SK-N-MC (cell line): ENCODE data around the gene HES4.

Experiments
- DNase-seq: peaks from one replicate; pipeline ENCODE4 v3.0.0-alpha.2; 2011; ENCODE audit warnings: low read depth, low spot score
- H3K27ac ChIP-seq: fragments of 200-600 bp; sonication (generic); 2 replicates; pipeline ENCODE4 v1.5.1; 2016; ENCODE audit warnings: mixed run types
- H3K36me3 ChIP-seq: fragments of 200-600 bp; sonication (generic); 2 replicates; pipeline ENCODE4 v1.6.1; 2017; ENCODE audit warnings: antibody characterized with exemption, low read length, mixed read lengths; ENCODE audit not compliant: insufficient read depth
- H3K4me3 ChIP-seq: fragments of 200-600 bp; sonication (generic); 2 replicates; pipeline ENCODE4 v1.5.1; 2016
- H3K9ac ChIP-seq: fragments of 200-600 bp; sonication (generic); 2 replicates; pipeline ENCODE4 v1.8.0; 2017; ENCODE audit warnings: mixed run types, mixed read lengths; ENCODE audit not compliant: insufficient read length
- H3K9me3 ChIP-seq: fragments of 200-600 bp; sonication (generic); 2 replicates; pipeline ENCODE4 v1.6.1; 2017; ENCODE audit warnings: low read depth, mild to moderate bottlenecking, antibody characterized with exemption, low read length, moderate library complexity, mixed read lengths
- EZH2 ChIP-seq: fragments of 200-600 bp; sonication (generic); IDR thresholded peaks from one replicate; pipeline ENCODE4 v1.6.1; 2017; ENCODE audit warnings: antibody characterized with exemption
- FOXP2 ChIP-seq: optimal IDR thresholded peaks from 2 replicates; pipeline ENCODE3; 2011; ENCODE audit warnings: mild to moderate bottlenecking, moderate library complexity; ENCODE audit not compliant: insufficient read depth; ENCODE audit errors: extremely low read length, control extremely low read depth
- POLR2AphosphoS5 ChIP-seq: IDR thresholded peaks from 2 replicates; pipeline ENCODE4 v1.6.1; 2012; ENCODE audit warnings: mild to moderate bottlenecking, low read depth, low read length, borderline replicate concordance

HES4 gene

DNA sequence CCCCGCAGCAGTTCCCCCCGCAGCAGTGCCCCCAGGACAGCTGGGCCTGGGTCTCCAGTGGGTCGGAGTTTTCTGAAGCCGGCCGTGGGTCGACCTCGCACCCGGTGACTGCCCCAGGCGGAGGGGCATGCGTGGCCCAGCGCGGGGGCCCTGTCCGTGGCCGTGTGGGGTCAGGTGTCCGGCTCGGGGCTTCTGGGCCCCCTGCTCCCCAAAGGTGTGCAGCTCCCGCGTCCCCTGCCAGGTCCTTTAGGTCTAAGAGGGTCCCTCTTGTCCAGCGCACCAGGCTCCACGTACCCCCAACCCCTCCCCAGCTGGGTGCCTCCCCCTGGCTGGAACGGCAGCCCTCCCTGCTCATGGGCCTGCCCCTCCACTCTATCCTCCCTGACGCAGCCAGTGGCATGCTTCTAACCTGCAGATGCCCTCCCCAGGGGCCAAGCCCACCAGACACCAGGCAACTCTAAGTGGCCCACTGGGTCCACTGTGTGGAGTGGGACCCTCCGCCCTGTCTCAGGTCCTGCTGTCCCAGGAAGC lies 5.9 kb upstream of the HES4 start:
- H3K9ac ChIP-seq, result no peak overlapping the region
- no peak overlapping the region for H3K27ac ChIP-seq
- H3K9me3 ChIP-seq, result no peaks in the 10 kb centered on the region
- H3K4me3 ChIP-seq, result no peak overlapping the region
- TF ChIP-seq FOXP2, result no peak
- TF ChIP-seq POLR2AphosphoS5, result no peak
- TF ChIP-seq EZH2, result no peak
- no peak for DNase-seq
- no peaks in the 10 kb centered on the region for H3K36me3 ChIP-seq

- no peak overlapping the region for H3K4me3 ChIP-seq
- no peak overlapping the region for H3K9ac ChIP-seq
- H3K27ac ChIP-seq, result no peak overlapping the region
- DNase-seq, result no peak
- H3K9me3 ChIP-seq, result no peaks in the 10 kb centered on the region
- H3K36me3 ChIP-seq, result no peaks in the 10 kb centered on the region
- no peak for TF ChIP-seq POLR2AphosphoS5
- no peak for TF ChIP-seq EZH2
- no peak for TF ChIP-seq FOXP2
Observed at GRCh38 chr1:1004780-1005697, 5.1 kb upstream of the HES4 start.

DNA sequence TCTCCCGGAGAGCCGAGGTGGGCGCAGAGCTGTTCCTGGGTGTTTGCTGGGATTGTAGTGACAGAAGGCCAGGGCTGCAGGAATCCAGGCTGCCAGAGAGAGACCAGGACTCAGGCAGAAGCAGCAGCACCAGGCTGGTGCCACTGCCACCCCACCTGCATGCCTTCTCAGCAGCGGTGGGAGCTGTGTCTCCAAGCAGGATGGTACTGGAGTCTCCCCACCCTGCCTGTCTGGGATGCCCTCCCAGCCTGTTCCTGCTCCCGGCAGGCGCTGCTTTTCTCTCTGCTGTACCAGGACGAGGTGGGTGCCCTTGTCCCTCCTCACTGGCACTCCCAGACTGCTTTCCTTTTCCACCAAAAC lies 4.5 kb upstream of the HES4 start:
- Histone ChIP-seq H3K9me3 (no peaks in the 10 kb centered on the region), H3K36me3 (no peaks in the 10 kb centered on the region), H3K9ac (no peak overlapping the region), H3K27ac (no peak overlapping the region), H3K4me3 (no peak overlapping the region)
- DNase-seq, result no peak
- TF ChIP-seq POLR2AphosphoS5, result no peak
- no peak for TF ChIP-seq FOXP2
- no peak for TF ChIP-seq EZH2

GRCh38 chr1:1003618-1004419 lies 3.9 kb upstream of the HES4 start:
- Histone ChIP-seq H3K27ac (no peak overlapping the region), H3K9ac (no peak overlapping the region)

DNA sequence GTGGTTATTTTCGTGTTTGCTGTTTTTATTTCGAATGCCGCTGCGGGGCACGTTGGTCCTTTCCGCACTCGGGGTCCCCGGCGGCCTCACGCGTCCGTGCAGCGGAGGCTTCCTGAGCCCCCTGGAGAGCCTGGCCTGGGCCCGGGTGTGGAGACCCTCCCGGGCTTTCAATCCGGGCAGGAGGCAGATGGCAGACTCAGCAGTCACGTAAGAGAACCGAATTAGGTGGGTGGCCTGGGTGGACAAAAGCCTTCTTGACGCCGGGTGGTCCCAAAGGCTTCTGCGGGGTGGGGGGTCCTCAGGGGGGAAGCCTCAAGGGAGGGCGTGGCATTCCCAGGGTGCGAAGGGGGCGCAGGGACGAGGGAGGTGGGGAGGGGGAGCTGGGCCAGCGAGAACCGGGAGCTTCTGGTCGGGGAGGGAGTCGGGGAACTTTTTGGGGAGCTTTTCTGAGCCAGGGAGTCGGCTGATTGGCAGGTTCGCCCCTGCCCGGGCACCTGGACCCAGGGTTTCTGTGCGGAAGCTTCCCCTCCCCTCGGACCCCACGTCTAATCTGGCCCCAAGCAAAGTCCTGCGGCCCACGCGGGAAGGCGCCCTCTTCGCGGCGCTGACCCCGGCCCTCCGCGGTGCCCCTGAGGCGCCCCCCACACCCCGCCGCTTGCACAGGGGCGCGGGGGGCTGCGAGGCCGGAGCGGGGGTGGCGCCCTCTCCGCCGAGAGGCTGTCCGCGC lies 1.3 kb upstream of the HES4 start:
- H3K4me3 ChIP-seq, result peak overlapping the region; percentile 98
- DNase-seq, result no peak
- H3K9me3 ChIP-seq, result no peaks in the 10 kb centered on the region
- peak overlapping the region; percentile 98 for H3K27ac ChIP-seq
- no peaks in the 10 kb centered on the region for H3K36me3 ChIP-seq
- peak overlapping the region; percentile 99 for H3K9ac ChIP-seq
- TF ChIP-seq POLR2AphosphoS5, result no peak
- TF ChIP-seq FOXP2, result no peak
- TF ChIP-seq EZH2, result no peak

More at GRCh38 chr1:1003618-1004419, 3.9 kb upstream of the HES4 start:
- H3K9me3 ChIP-seq, result no peaks in the 10 kb centered on the region
- no peak overlapping the region for H3K4me3 ChIP-seq
- H3K36me3 ChIP-seq, result no peaks in the 10 kb centered on the region
- TF ChIP-seq FOXP2 (no peak), POLR2AphosphoS5 (no peak), EZH2 (no peak)
- DNase-seq, result no peak

DNA sequence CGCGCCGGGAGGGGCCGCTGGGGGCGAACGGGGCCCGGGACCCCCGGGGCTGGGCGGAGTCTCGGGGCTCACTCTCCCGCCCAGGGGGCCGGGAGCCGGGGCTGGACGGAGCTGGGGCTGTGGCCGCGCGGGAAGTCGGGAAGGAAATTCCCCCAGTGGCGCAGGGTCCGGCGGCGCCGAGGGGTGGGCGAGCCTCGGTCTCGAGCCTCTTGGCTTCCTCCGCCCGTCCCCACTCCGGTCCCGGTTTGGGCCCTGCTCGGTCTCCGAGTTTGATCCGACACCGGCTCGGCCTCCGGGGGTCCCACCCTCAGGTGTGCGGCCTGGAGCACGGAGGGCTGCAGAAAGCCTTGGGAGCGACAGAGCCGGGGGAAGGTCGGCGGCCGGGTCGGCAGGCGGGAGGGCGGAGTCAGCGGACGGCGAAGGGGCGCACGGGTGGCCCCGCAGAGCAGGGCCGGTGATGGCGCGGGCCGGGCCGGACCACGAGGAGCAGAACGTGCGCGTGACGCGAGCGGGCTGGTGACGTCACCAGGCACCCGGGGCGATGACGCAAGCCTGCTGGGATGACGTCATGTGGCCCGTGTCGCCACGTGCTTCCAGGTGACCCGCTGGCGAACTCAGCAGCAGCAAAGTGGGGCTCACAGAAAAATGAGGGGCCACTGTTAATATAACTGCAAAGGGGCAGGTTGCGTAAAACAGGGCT lies 610 bp upstream of the HES4 start:
- Histone ChIP-seq H3K27ac (peak overlapping the region; percentile 98), H3K36me3 (no peaks in the 10 kb centered on the region), H3K4me3 (peak overlapping the region; percentile 98), H3K9me3 (no peaks in the 10 kb centered on the region), H3K9ac (peak overlapping the region; percentile 99)
- TF ChIP-seq FOXP2 (no peak), EZH2 (no peak), POLR2AphosphoS5 (no peak; the same call in 1 of the 2 replicates)
- no peak for DNase-seq

DNA sequence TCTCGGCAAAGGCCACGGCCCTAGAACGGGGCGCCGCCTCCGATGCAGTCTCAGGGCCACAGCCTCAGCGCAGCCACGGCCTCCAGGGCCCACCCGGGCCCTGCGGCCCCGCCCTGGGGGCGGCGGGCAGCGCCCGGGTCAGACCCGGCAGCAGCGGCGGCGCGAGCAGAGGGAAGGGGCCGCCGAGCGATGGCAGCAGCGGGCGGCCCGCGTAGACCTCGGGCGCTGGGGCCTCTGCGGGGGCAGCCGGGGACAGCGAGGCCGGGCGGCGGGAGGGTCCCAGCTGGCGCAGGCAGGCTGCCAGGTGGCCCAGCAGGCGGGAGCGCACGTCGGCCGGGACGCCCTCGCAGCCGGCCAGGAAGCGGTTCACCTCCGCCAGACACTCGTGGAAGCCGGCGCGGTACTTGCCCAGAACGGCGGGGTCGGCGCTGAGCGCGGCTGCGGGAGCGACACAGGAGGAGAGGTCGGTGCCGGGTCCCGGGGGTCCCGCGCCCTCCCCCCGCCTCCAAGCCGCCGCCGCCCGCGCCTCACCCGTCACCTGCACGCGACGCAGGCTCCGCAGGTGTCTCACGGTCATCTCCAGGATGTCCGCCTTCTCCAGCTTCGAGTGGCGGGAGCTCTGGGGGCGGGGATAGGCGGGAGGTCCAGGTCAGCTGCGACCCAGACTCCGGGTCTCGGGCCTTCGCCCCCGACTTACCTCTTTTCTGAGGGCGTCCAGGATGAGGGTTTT lies 737 bp downstream of the HES4 start:
- DNase-seq, result no peak
- peak overlapping the region; percentile 81 for H3K27ac ChIP-seq
- H3K4me3 ChIP-seq, result peak overlapping the region; percentile 98
- peak overlapping the region; percentile 99 for H3K9ac ChIP-seq
- H3K36me3 ChIP-seq, result no peaks in the 10 kb centered on the region
- TF ChIP-seq FOXP2, result no peak
- no peak for TF ChIP-seq EZH2
- no peak for TF ChIP-seq POLR2AphosphoS5
- no peaks in the 10 kb centered on the region for H3K9me3 ChIP-seq
